ENCODE data around the gene SLC25A48. TPM values are rescaled to one million over a fixed set of nuclear protein-coding genes. Genes with fewer than 3 reads are reported as not detected.

The SLC25A48 gene
- total RNA-seq, 4 donors from 2014 or later = 0.32 TPM; not detected in 3

GRCh38 chr5:135825373-135826220, 8.9 kb upstream of the SLC25A48 start:
- ATAC-seq (ENCODE audit: low FRiP score) = no peak
- DNase-seq (ENCODE audit: low spot score) = no peak
- TF ChIP-seq CTCF (IDR thresholded peaks at IDR 0.05) = no peak

GRCh38 chr5:135826221-135826525, 8.3 kb upstream of the SLC25A48 start:
- TF ChIP-seq CTCF (IDR thresholded peaks at IDR 0.05) = no peak
- no peak for DNase-seq (ENCODE audit: low spot score)
- ATAC-seq (ENCODE audit: low FRiP score) = no peak

GRCh38 chr5:135826994-135827671, 7.3 kb upstream of the SLC25A48 start:
- DNase-seq (ENCODE audit: low spot score) = no peak
- ATAC-seq (ENCODE audit: low FRiP score) = no peak
- no peak for TF ChIP-seq CTCF (IDR thresholded peaks at IDR 0.05)

GRCh38 chr5:135827965-135828781, 6.3 kb upstream of the SLC25A48 start:
- ATAC-seq (ENCODE audit: low FRiP score) = no peak
- DNase-seq (ENCODE audit: low spot score) = no peak
- no peak for TF ChIP-seq CTCF (IDR thresholded peaks at IDR 0.05)

GRCh38 chr5:135828782-135829127, 5.7 kb upstream of the SLC25A48 start:
- no peak for TF ChIP-seq CTCF (IDR thresholded peaks at IDR 0.05)
- no peak for ATAC-seq (ENCODE audit: low FRiP score)
- DNase-seq (ENCODE audit: low spot score) = no peak

GRCh38 chr5:135829179-135829578, 5.3 kb upstream of the SLC25A48 start:
- DNase-seq (ENCODE audit: low spot score) = no peak
- no peak for ATAC-seq (ENCODE audit: low FRiP score)

More at GRCh38 chr5:135829179-135829578, 5.3 kb upstream of the SLC25A48 start:
- no peak for TF ChIP-seq CTCF (IDR thresholded peaks at IDR 0.05)

Measured in omental fat pad (tissue), 4 donors.